ENCODE data around the gene DCAF4.

The DCAF4 gene

DNA sequence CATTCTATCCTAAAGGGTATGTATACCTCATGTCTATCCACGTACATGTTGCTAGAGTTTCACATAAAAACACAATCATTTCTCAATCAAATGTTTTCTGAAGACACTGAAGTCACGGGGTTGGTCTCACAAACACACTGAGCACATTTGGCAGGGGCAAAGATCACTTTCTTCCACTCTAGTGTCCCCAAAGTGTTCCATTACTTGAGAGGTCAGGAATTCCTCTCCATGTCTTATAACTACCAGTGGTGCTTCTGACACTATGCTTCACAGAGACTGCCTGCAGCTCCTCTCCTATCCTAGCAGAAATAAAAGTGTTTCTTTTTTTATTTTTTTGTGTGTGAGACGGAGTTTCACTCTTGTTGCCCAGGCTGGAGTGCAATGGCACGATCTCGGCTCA, 81.6 kb downstream of the DCAF4 start:
- TF ChIP-seq, protein P1, sequence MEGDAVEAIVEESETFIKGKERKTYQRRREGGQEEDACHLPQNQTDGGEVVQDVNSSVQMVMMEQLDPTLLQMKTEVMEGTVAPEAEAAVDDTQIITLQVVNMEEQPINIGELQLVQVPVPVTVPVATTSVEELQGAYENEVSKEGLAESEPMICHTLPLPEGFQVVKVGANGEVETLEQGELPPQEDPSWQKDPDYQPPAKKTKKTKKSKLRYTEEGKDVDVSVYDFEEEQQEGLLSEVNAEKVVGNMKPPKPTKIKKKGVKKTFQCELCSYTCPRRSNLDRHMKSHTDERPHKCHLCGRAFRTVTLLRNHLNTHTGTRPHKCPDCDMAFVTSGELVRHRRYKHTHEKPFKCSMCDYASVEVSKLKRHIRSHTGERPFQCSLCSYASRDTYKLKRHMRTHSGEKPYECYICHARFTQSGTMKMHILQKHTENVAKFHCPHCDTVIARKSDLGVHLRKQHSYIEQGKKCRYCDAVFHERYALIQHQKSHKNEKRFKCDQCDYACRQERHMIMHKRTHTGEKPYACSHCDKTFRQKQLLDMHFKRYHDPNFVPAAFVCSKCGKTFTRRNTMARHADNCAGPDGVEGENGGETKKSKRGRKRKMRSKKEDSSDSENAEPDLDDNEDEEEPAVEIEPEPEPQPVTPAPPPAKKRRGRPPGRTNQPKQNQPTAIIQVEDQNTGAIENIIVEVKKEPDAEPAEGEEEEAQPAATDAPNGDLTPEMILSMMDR (IDR thresholded peaks at IDR 0.05): no peak

- TF ChIP-seq, protein P1 (IDR thresholded peaks at IDR 0.05): no peak
These were observed 82.2 kb downstream of the DCAF4 start for GRCh38 chr14:73008501-73008900.

Data from LNCAP (cell line).